Posterior cingulate gyrus (tissue), 11 donors: Measurements from ENCODE around the gene STON1.
"Not testable (repeated sequence)": the region's sequence is repeated elsewhere in the genome, so short reads cannot be mapped to it uniquely, and the experiment has no call there.

Experiments
- DNase-seq, 10 donors: peaks; one replicate each; pipeline versions ENCODE4 v3.0.0 to v3.0.0-alpha.2; 2020 to 2021; ENCODE audit warnings: mixed read lengths in 3 of 10
- intact Hi-C: fragments of 100-400 bp; cut with DNase I; formaldehyde crosslinking; loops from one replicate; pipeline ENCODE4 v1.15.1; 2023

The STON1 gene

GRCh38 chr2:48568547-48568946, 38.6 kb downstream of the STON1 start:
- intact Hi-C loops, result no loop called here

GRCh38 chr2:48569433-48569832, 39.5 kb downstream of the STON1 start:
- intact Hi-C loops, result no loop called here
- DNase-seq, result no peak

More at GRCh38 chr2:48568547-48568946, 38.6 kb downstream of the STON1 start:
- DNase-seq, result no peak

GRCh38 chr2:48572816-48573215, 42.9 kb downstream of the STON1 start:
- intact Hi-C loops, result no loop called here
- no peak for DNase-seq

GRCh38 chr2:48574353-48575287, 44.7 kb downstream of the STON1 start:
- intact Hi-C loops, result no loop called here

GRCh38 chr2:48578313-48578712, 48.4 kb downstream of the STON1 start:
- intact Hi-C loops, result no loop called here
- DNase-seq, result no peak

More at GRCh38 chr2:48574353-48575287, 44.7 kb downstream of the STON1 start:
- DNase-seq, result no peak

GRCh38 chr2:48583961-48584360, 54.0 kb downstream of the STON1 start:
- intact Hi-C loops, result no loop called here
- no peak for DNase-seq

- intact Hi-C loops, result no loop called here
- no peak for DNase-seq
Observed at GRCh38 chr2:48584551-48584950, 54.6 kb downstream of the STON1 start.

- DNase-seq, result no peak
- intact Hi-C loops, result loop anchor here (5.0 kb wide), 1 partner anchor 164 kb away; no protein-coding TSS in a partner anchor
Observed at GRCh38 chr2:48586433-48586832, 56.5 kb downstream of the STON1 start.

- intact Hi-C loops, result loop anchor here (5.0 kb wide), 1 partner anchor 165 kb away; no protein-coding TSS in a partner anchor
- no peak for DNase-seq
Observed at GRCh38 chr2:48587560-48587959, 57.6 kb downstream of the STON1 start.

- intact Hi-C loops, result loop anchor here (5.0 kb wide), 1 partner anchor 166 kb away; no protein-coding TSS in a partner anchor
Observed at GRCh38 chr2:48587961-48588360, 58.0 kb downstream of the STON1 start.

GRCh38 chr2:48588745-48589144, 58.8 kb downstream of the STON1 start:
- intact Hi-C loops, result loop anchor here (5.0 kb wide), 1 partner anchor 166 kb away; no protein-coding TSS in a partner anchor
- DNase-seq, result no peak

More at GRCh38 chr2:48587961-48588360, 58.0 kb downstream of the STON1 start:
- no peak for DNase-seq

GRCh38 chr2:48589170-48589767, 59.3 kb downstream of the STON1 start:
- intact Hi-C loops, result loop anchor here (5.0 kb wide), 1 partner anchor 167 kb away; no protein-coding TSS in a partner anchor
- peak in 7 of 10 donors; percentile 24 to 89 (median 65) for DNase-seq

- intact Hi-C loops, result no loop called here
- DNase-seq, result no peak
Observed at GRCh38 chr2:48590017-48590416, 60.1 kb downstream of the STON1 start.

- no peak for DNase-seq
- intact Hi-C loops, result no loop called here
Observed at GRCh38 chr2:48592067-48592466, 62.1 kb downstream of the STON1 start.

- DNase-seq, intact Hi-C loops: not testable (repeated sequence)
Observed at GRCh38 chr2:48596751-48597150, 66.8 kb downstream of the STON1 start.

- DNase-seq, result no peak
- intact Hi-C loops, result no loop called here
Observed at GRCh38 chr2:48597492-48597891, 67.5 kb downstream of the STON1 start.

- intact Hi-C loops, result loop anchor here (1.0 kb wide), 1 partner anchor 125 kb away; no protein-coding TSS in a partner anchor
- DNase-seq, result no peak
Observed at GRCh38 chr2:48600204-48600813, 70.4 kb downstream of the STON1 start.

GRCh38 chr2:48600917-48601316, 71.0 kb downstream of the STON1 start:
- intact Hi-C loops, result loop anchor here (1.0 kb wide), 1 partner anchor 124 kb away; no protein-coding TSS in a partner anchor

GRCh38 chr2:48601349-48601748, 71.4 kb downstream of the STON1 start:
- DNase-seq, result peak in 8 of 10 donors; percentile 23 to 90 (median 62)
- intact Hi-C loops, result no loop called here

More at GRCh38 chr2:48600917-48601316, 71.0 kb downstream of the STON1 start:
- DNase-seq, result no peak

GRCh38 chr2:48605482-48606175, 75.7 kb downstream of the STON1 start:
- no peak for DNase-seq
- intact Hi-C loops, result no loop called here
